Parathyroid adenoma (tissue), 2 donors: ENCODE measurements around the gene GCK.

Experiments
- H2AFZ ChIP-seq: fragments of 300-600 bp; sonication (generic); one replicate; pipeline ENCODE4 v1.7.0; 2017; ENCODE audit warnings: antibody characterized with exemption, mild to moderate bottlenecking
- H3K27ac ChIP-seq: fragments of 300-600 bp; sonication (generic); one replicate; pipeline ENCODE4 v1.7.0; 2017
- H3K27me3 ChIP-seq: fragments of 300-600 bp; sonication (generic); one replicate; pipeline ENCODE4 v1.7.0; 2017; ENCODE audit warnings: low read length; ENCODE audit not compliant: control insufficient read depth, insufficient read depth
- H3K36me3 ChIP-seq: fragments of 300-600 bp; sonication (generic); one replicate; pipeline ENCODE4 v1.7.0; 2017; ENCODE audit warnings: low read length; ENCODE audit not compliant: control insufficient read depth, insufficient read depth
- H3K4me1 ChIP-seq: fragments of 300-600 bp; sonication (generic); one replicate; pipeline ENCODE4 v1.7.0; 2017; ENCODE audit warnings: control low read depth
- H3K4me2 ChIP-seq: fragments of 300-600 bp; sonication (generic); one replicate; pipeline ENCODE4 v1.7.0; 2017; ENCODE audit warnings: low read length
- H3K4me3 ChIP-seq: fragments of 300-600 bp; sonication (generic); one replicate; pipeline ENCODE4 v1.7.0; 2017; ENCODE audit warnings: low read depth, low read length
- H3K79me2 ChIP-seq: fragments of 300-600 bp; sonication (generic); one replicate; pipeline ENCODE4 v1.7.0; 2017; ENCODE audit warnings: control low read depth
- H3K9ac ChIP-seq: fragments of 300-600 bp; sonication (generic); one replicate; pipeline ENCODE4 v1.7.0; 2017; ENCODE audit warnings: mild to moderate bottlenecking
- H3K9me3 ChIP-seq: fragments of 300-600 bp; sonication (generic); one replicate; pipeline ENCODE4 v1.7.0; 2017; ENCODE audit warnings: low read length; ENCODE audit not compliant: control insufficient read depth
- CTCF ChIP-seq: fragments of 300-600 bp; sonication (generic); IDR thresholded peaks from one replicate; pipeline ENCODE4 v1.7.0; 2017; ENCODE audit warnings: antibody characterized with exemption, mild to moderate bottlenecking
- donor health status: primary hyperparathyroidism.

Gene GCK

GRCh38 chr7:44194562-44195145 is 5.4 kb upstream of the GCK start:
- H3K36me3 ChIP-seq = no peaks in the 10 kb centered on the region
- H2AFZ ChIP-seq = no peak overlapping the region
- H3K9ac ChIP-seq = no peak overlapping the region
- H3K79me2 ChIP-seq = no peaks in the 10 kb centered on the region
- no peak overlapping the region for H3K4me3 ChIP-seq
- H3K27me3 ChIP-seq = no peaks in the 10 kb centered on the region
- H3K9me3 ChIP-seq = no peaks in the 10 kb centered on the region
- H3K4me1 ChIP-seq = peaks cover 10% of the 10 kb centered on the region
- H3K27ac ChIP-seq = no peak overlapping the region
- no peak overlapping the region for H3K4me2 ChIP-seq
- no peak for TF ChIP-seq CTCF

- H3K4me3 ChIP-seq = no peak overlapping the region
- H3K27me3 ChIP-seq = no peaks in the 10 kb centered on the region
- H3K4me2 ChIP-seq = no peak overlapping the region
- H3K36me3 ChIP-seq = no peaks in the 10 kb centered on the region
- peaks cover 16% of the 10 kb centered on the region for H3K4me1 ChIP-seq
- H3K9ac ChIP-seq = no peak overlapping the region
- H3K9me3 ChIP-seq = no peaks in the 10 kb centered on the region
- H2AFZ ChIP-seq = no peak overlapping the region
- no peak for TF ChIP-seq CTCF
- H3K27ac ChIP-seq = no peak overlapping the region
- no peaks in the 10 kb centered on the region for H3K79me2 ChIP-seq
Observed at GRCh38 chr7:44194069-44194468, 4.8 kb upstream of the GCK start.

GRCh38 chr7:44193011-44193802 is 4.0 kb upstream of the GCK start:
- TF ChIP-seq CTCF = no peak
- H3K27me3 ChIP-seq = no peaks in the 10 kb centered on the region

GRCh38 chr7:44191171-44191570 is 1.9 kb upstream of the GCK start:
- H3K9me3 ChIP-seq = no peaks in the 10 kb centered on the region
- H3K27ac ChIP-seq = no peak overlapping the region
- H3K4me1 ChIP-seq = peaks cover 30% of the 10 kb centered on the region
- no peaks in the 10 kb centered on the region for H3K36me3 ChIP-seq
- no peak overlapping the region for H3K4me2 ChIP-seq
- TF ChIP-seq CTCF = no peak
- no peak overlapping the region for H2AFZ ChIP-seq
- H3K9ac ChIP-seq = no peak overlapping the region
- H3K79me2 ChIP-seq = no peaks in the 10 kb centered on the region
- H3K4me3 ChIP-seq = no peak overlapping the region
- H3K27me3 ChIP-seq = no peaks in the 10 kb centered on the region

More at GRCh38 chr7:44193011-44193802, 4.0 kb upstream of the GCK start:
- Histone ChIP-seq H3K9me3 (no peaks in the 10 kb centered on the region), H3K79me2 (no peaks in the 10 kb centered on the region), H3K4me1 (peaks cover 23% of the 10 kb centered on the region), H3K27ac (no peak overlapping the region), H3K9ac (no peak overlapping the region), H3K36me3 (no peaks in the 10 kb centered on the region), H2AFZ (no peak overlapping the region), H3K4me3 (no peak overlapping the region), H3K4me2 (no peak overlapping the region)
